GM23248 (cell line): ENCODE results near the gene OSCAR. TPM values are rescaled to one million over a fixed set of nuclear protein-coding genes. Genes with fewer than 3 reads are reported as not detected.

Source experiments
- DNase-seq: peaks from one replicate; pipeline ENCODE4 v3.0.0-alpha.2; 2015
- H2AFZ ChIP-seq: fragments of 200-600 bp; sonication (generic); 2 replicates; pipeline ENCODE4 v1.6.1; 2016; ENCODE audit warnings: antibody characterized with exemption
- H3F3A ChIP-seq: fragments of 200-600 bp; sonication (generic); 2 replicates; pipeline ENCODE4 v1.6.1; 2016; ENCODE audit warnings: mild to moderate bottlenecking, antibody characterized with exemption, mixed run types; ENCODE audit not compliant: insufficient read depth
- H3K27ac ChIP-seq: fragments of 200-600 bp; sonication (generic); 2 replicates; pipeline ENCODE4 v1.5.1; 2016; ENCODE audit warnings: mild to moderate bottlenecking
- H3K27me3 ChIP-seq: fragments of 200-600 bp; sonication (generic); replicated peaks from 2 replicates; pipeline ENCODE4 v1.6.1; 2016; ENCODE audit warnings: mild to moderate bottlenecking; ENCODE audit not compliant: insufficient read depth
- H3K36me3 ChIP-seq: fragments of 200-600 bp; sonication (generic); 2 replicates; pipeline ENCODE4 v1.6.1; 2016; ENCODE audit warnings: low read depth, mild to moderate bottlenecking
- H3K4me1 ChIP-seq: fragments of 200-600 bp; sonication (generic); 2 replicates; pipeline ENCODE4 v1.6.1; 2016; ENCODE audit warnings: mild to moderate bottlenecking; ENCODE audit not compliant: insufficient read depth
- H3K4me2 ChIP-seq: fragments of 200-600 bp; sonication (generic); one replicate; pipeline ENCODE4 v1.6.1; 2016; ENCODE audit warnings: mild to moderate bottlenecking; ENCODE audit not compliant: unreplicated experiment
- H3K4me3 ChIP-seq: fragments of 200-600 bp; sonication (generic); 2 replicates; pipeline ENCODE4 v1.5.1; 2016; ENCODE audit warnings: mild to moderate bottlenecking
- H3K79me2 ChIP-seq: fragments of 200-600 bp; sonication (generic); 2 replicates; pipeline ENCODE4 v1.6.1; 2016; ENCODE audit warnings: mild to moderate bottlenecking; ENCODE audit not compliant: insufficient read depth
- H3K9ac ChIP-seq: fragments of 200-600 bp; sonication (generic); 2 replicates; pipeline ENCODE4 v1.6.1; 2016; ENCODE audit warnings: mild to moderate bottlenecking
- H3K9me2 ChIP-seq: fragments of 200-600 bp; sonication (generic); 2 replicates; pipeline ENCODE4 v1.6.1; 2016; ENCODE audit warnings: mixed run types, mild to moderate bottlenecking, moderate library complexity; ENCODE audit not compliant: insufficient read depth
- H3K9me3 ChIP-seq: fragments of 200-600 bp; sonication (generic); one replicate; pipeline ENCODE4 v1.6.1; 2017; ENCODE audit warnings: low read depth
- H4K20me1 ChIP-seq: fragments of 200-600 bp; sonication (generic); 2 replicates; pipeline ENCODE4 v1.6.0; 2016; ENCODE audit not compliant: insufficient read depth
- EZH2 ChIP-seq: fragments of 200-600 bp; sonication (generic); IDR thresholded peaks from 2 replicates; pipeline ENCODE4 v1.6.1; 2018; ENCODE audit warnings: antibody characterized with exemption, mild to moderate bottlenecking; ENCODE audit not compliant: insufficient read depth, poor library complexity, severe bottlenecking
- EZH2phosphoT487 ChIP-seq: fragments of 200-600 bp; sonication (generic); IDR thresholded peaks from 2 replicates; pipeline ENCODE4 v1.6.1; 2018; ENCODE audit warnings: antibody characterized with exemption, moderate library complexity, mild to moderate bottlenecking, low read depth; ENCODE audit not compliant: insufficient read depth
- WGBS, 2 experiments: methylation state at CpG; one replicate each; pipeline ENCODE4 v1.1.6; 2015 to 2017; ENCODE audit warnings: low lambda C conversion rate in 2 of 2, low coverage in 1 of 2; ENCODE audit errors: missing lambda C conversion rate in 2 of 2; 5-methylcytosine and 5-hydroxymethylcytosine counted together
- in situ Hi-C: fragments of 300-500 bp; cut with MboI; formaldehyde crosslinking; loops from 2 replicates; pipeline ENCODE4 v1.15.0; 2020
- polyA plus RNA-seq: library from polyadenylated mRNA; unstranded; fragments of >200 nt; fragmentation: Nextera tagmentation; extraction: Ambion mirVana; gene quantifications from 2 replicates; pipeline ENCODE4 v1.2.1, GENCODE V29; 2016
- total RNA-seq: library from RNA; depleted of rRNA; stranded (reverse); fragments of >200 nt; shearing (Covaris generic); gene quantifications from 2 replicates; pipeline ENCODE4 v1.2.3, GENCODE V29; 2014

OSCAR gene
- total and polyA plus RNA-seq, 2 experiments from 2014 or later = 0.54 to 2.2 TPM

- in situ Hi-C loops = no loop called here
- Histone ChIP-seq H3K27ac (no peak overlapping the region), H3K27me3 (no peaks in the 10 kb centered on the region), H3K4me2 (no peak overlapping the region), H3K4me3 (no peak overlapping the region), H3K9me2 (no peaks in the 10 kb centered on the region), H3K4me1 (no peaks in the 10 kb centered on the region), H3F3A (no peaks in the 10 kb centered on the region), H3K9ac (no peak overlapping the region), H2AFZ (no peak overlapping the region), H3K9me3 (no peaks in the 10 kb centered on the region), H3K36me3 (0 out of 2 replicates have a peak, but pooled peaks cover 5% of the 10 kb centered on the region), H4K20me1 (no peaks in the 10 kb centered on the region), H3K79me2 (no peaks in the 10 kb centered on the region)
- DNase-seq = no peak
- 93 to 97% methylated on average over 14 to 17 of the region's 17 CpGs for WGBS, 2 experiments
- no peak for TF ChIP-seq EZH2
Observed at GRCh38 chr19:54123682-54124081, 23.1 kb upstream of the OSCAR start.

- H3F3A ChIP-seq = no peaks in the 10 kb centered on the region
- H3K9me2 ChIP-seq = no peaks in the 10 kb centered on the region
- in situ Hi-C loops = no loop called here
- H2AFZ ChIP-seq = no peak overlapping the region
- no peak overlapping the region for H3K9ac ChIP-seq
- H3K4me2 ChIP-seq = no peak overlapping the region
- no peaks in the 10 kb centered on the region for H4K20me1 ChIP-seq
- H3K27ac ChIP-seq = no peak overlapping the region
- 98 to 100% methylated on average over 7 to 10 of the region's 10 CpGs for WGBS, 2 experiments
- H3K36me3 ChIP-seq = 0 out of 2 replicates have a peak, but pooled peaks cover 5% of the 10 kb centered on the region
- peaks cover 20% of the 10 kb centered on the region for H3K79me2 ChIP-seq
- DNase-seq = no peak
- H3K9me3 ChIP-seq = no peaks in the 10 kb centered on the region
- no peak for TF ChIP-seq EZH2phosphoT487
- TF ChIP-seq EZH2 = no peak
- peaks cover 7% of the 10 kb centered on the region for H3K4me1 ChIP-seq
- no peaks in the 10 kb centered on the region for H3K27me3 ChIP-seq
- H3K4me3 ChIP-seq = no peak overlapping the region
Observed at GRCh38 chr19:54121259-54121658, 20.7 kb upstream of the OSCAR start.

- DNase-seq = peak; percentile 99
- Histone ChIP-seq H4K20me1 (no peaks in the 10 kb centered on the region), H3K4me2 (peak within 1 kb of the TSS; percentile 78), H3K36me3 (peaks cover 5% of the 10 kb centered on the region; the same call in 1 of the 2 replicates), H3K79me2 (peaks cover 63% of the 10 kb centered on the region), H3K4me3 (peak within 1 kb of the TSS; percentile 85), H3K9ac (peak within 1 kb of the TSS; percentile 82), H3K27me3 (no peaks in the 10 kb centered on the region), H3K9me3 (no peaks in the 10 kb centered on the region), H3K4me1 (peaks cover 9% of the 10 kb centered on the region), H3K27ac (peak within 1 kb of the TSS; percentile 61), H2AFZ (peak within 1 kb of the TSS; percentile 77), H3K9me2 (no peaks in the 10 kb centered on the region), H3F3A (no peaks in the 10 kb centered on the region)
- WGBS, 2 experiments = 1% methylated on average over 60 of the region's 60 CpGs
- in situ Hi-C loops = no loop called here
- TF ChIP-seq EZH2phosphoT487 (no peak), EZH2 (no peak)
Observed at GRCh38 chr19:54115109-54116063, 14.8 kb upstream of the OSCAR start, which contains the start of the genes PRPF31 and TFPT. Gene PRPF31, plus strand, starts transcription at chr19:54115754. Its CDS starts 2,525 bp downstream, at chr19:54118279. Gene TFPT, minus strand, starts transcription at chr19:54115657. Its CDS starts 388 bp downstream, at chr19:54115269.

GRCh38 chr19:54114340-54115108 lies 13.9 kb upstream of the OSCAR start:
- 22 to 31% methylated on average over 28 of the region's 28 CpGs for WGBS, 2 experiments
- Histone ChIP-seq H3K4me3 (peak overlapping the region; percentile 85), H3K36me3 (peaks cover 7% of the 10 kb centered on the region; the same call in 1 of the 2 replicates), H3K9ac (peak overlapping the region; percentile 82), H4K20me1 (no peaks in the 10 kb centered on the region), H3F3A (no peaks in the 10 kb centered on the region), H3K9me2 (no peaks in the 10 kb centered on the region), H3K27me3 (no peaks in the 10 kb centered on the region), H3K4me1 (peaks cover 9% of the 10 kb centered on the region), H3K79me2 (peaks cover 67% of the 10 kb centered on the region), H2AFZ (peak overlapping the region; percentile 77), H3K9me3 (no peaks in the 10 kb centered on the region), H3K4me2 (peak overlapping the region; percentile 78), H3K27ac (no peak overlapping the region)
- in situ Hi-C loops = no loop called here
- TF ChIP-seq EZH2phosphoT487 (no peak), EZH2 (no peak)
- peak; percentile 75 for DNase-seq
